PC-3 (cell line): ENCODE data around the gene KMT5B. TPM values are rescaled to one million over a fixed set of nuclear protein-coding genes. Genes with fewer than 3 reads are reported as not detected.

Source experiments
- ATAC-seq: fragments of 200-7000 bp; cut with Tn5 transposase; 2 replicates; pipeline ENCODE4 v1.9.1; 2020; ENCODE audit warnings: mild to moderate bottlenecking, moderate library complexity
- BruUV-seq: library from RNA; stranded (reverse); fragments of 400-500 nt; replicated peaks from 2 replicates; lab custom pipeline; 2021; lab: Mats Ljungman, UMichigan
- CTCF ChIA-PET: fragments of 300-600 bp; sonication (Branson Sonifier 250); formaldehyde crosslinking; loops from one replicate; lab custom pipeline; 2022; ENCODE audit warnings: antibody characterized with exemption; lab: Charles Lee
- POLR2A ChIA-PET: fragments of 300-600 bp; sonication (Branson Sonifier 250); formaldehyde crosslinking; loops from one replicate; lab custom pipeline; 2022; ENCODE audit warnings: antibody characterized with exemption; ENCODE audit not compliant: unreplicated experiment; lab: Charles Lee
- DNase-seq: peaks from one replicate; pipeline ENCODE4 v3.0.0-alpha.2; 2015
- H2AFZ ChIP-seq: fragments of 300-600 bp; sonication (generic); 2 replicates; pipeline ENCODE4 v1.6.0; 2016; ENCODE audit warnings: antibody characterized with exemption, low read length
- H3F3A ChIP-seq: fragments of 300-600 bp; sonication (generic); one replicate; pipeline ENCODE4 v1.6.0; 2017; ENCODE audit warnings: antibody characterized with exemption, low read length, control low read depth, mild to moderate bottlenecking; ENCODE audit not compliant: unreplicated experiment
- H3K27ac ChIP-seq: fragments of 300-600 bp; sonication (generic); 2 replicates; pipeline ENCODE4 v1.5.1; 2016; ENCODE audit warnings: mild to moderate bottlenecking, low read length
- H3K27me3 ChIP-seq: fragments of 300-600 bp; sonication (generic); 2 replicates; pipeline ENCODE4 v1.6.1; 2016; ENCODE audit warnings: low read length, mixed read lengths
- H3K36me3 ChIP-seq: fragments of 300-600 bp; sonication (generic); 2 replicates; pipeline ENCODE4 v1.6.1; 2016; ENCODE audit warnings: low read depth, mixed run types, low read length, mixed read lengths
- H3K4me1 ChIP-seq: fragments of 300-600 bp; sonication (generic); 2 replicates; pipeline ENCODE4 v1.5.1; 2016; ENCODE audit warnings: low read length; ENCODE audit not compliant: insufficient read depth
- H3K4me2 ChIP-seq: fragments of 300-600 bp; sonication (generic); 2 replicates; pipeline ENCODE4 v1.6.0; 2016; ENCODE audit warnings: low read length
- H3K4me3 ChIP-seq: fragments of 300-600 bp; sonication (generic); 2 replicates; pipeline ENCODE4 v1.5.1; 2016; ENCODE audit warnings: mild to moderate bottlenecking, low read length, mixed read lengths
- H3K79me2 ChIP-seq: fragments of 300-600 bp; sonication (generic); 2 replicates; pipeline ENCODE4 v1.6.1; 2017; ENCODE audit warnings: low read length, mixed read lengths
- H3K9ac ChIP-seq: fragments of 300-600 bp; sonication (generic); 2 replicates; pipeline ENCODE4 v1.6.0; 2016; ENCODE audit warnings: mild to moderate bottlenecking, low read length
- H3K9me2 ChIP-seq: fragments of 300-600 bp; sonication (generic); replicated peaks from 2 replicates; pipeline ENCODE4 v1.6.1; 2016; ENCODE audit warnings: mixed run types, low read length, mixed read lengths
- H3K9me3 ChIP-seq: fragments of 300-600 bp; sonication (generic); 2 replicates; pipeline ENCODE4 v1.6.1; 2016; ENCODE audit warnings: low read length, mixed read lengths
- H4K20me1 ChIP-seq: fragments of 300-600 bp; sonication (generic); 2 replicates; pipeline ENCODE4 v1.6.1; 2016; ENCODE audit warnings: low read length, mixed read lengths
- CTCF ChIP-seq: fragments of 300-600 bp; sonication (generic); conservative IDR thresholded peaks from 2 replicates; pipeline ENCODE4 v1.5.1; 2017; ENCODE audit warnings: antibody characterized with exemption, low read depth, mild to moderate bottlenecking, low read length
- EZH2 ChIP-seq: fragments of 300-600 bp; sonication (generic); IDR thresholded peaks from one replicate; pipeline ENCODE4 v1.6.1; 2017; ENCODE audit warnings: antibody characterized with exemption, mild to moderate bottlenecking, low read length; ENCODE audit not compliant: unreplicated experiment
- EZH2phosphoT487 ChIP-seq: fragments of 300-600 bp; sonication (generic); IDR thresholded peaks from 2 replicates; pipeline ENCODE4 v1.6.1; 2018; ENCODE audit warnings: mild to moderate bottlenecking, antibody characterized with exemption, low read length, borderline replicate concordance
- intact Hi-C: fragments of 100-400 bp; cut with micrococcal nuclease; formaldehyde crosslinking; loops from 2 replicates; pipeline ENCODE4 v1.9.0; 2023
- total RNA-seq: library from RNA; depleted of rRNA; stranded (reverse); fragments of >200 nt; gene quantifications from 2 replicates; pipeline ENCODE4 v1.2.3, GENCODE V29; 2014

The KMT5B gene
- total RNA-seq, 1 experiment from 2014 or later = 19.0 TPM

- Histone ChIP-seq H3K27ac (no peak overlapping the region), H3K9ac (no peak overlapping the region), H3K27me3 (no peaks in the 10 kb centered on the region), H3K79me2 (peaks cover 98% of the 10 kb centered on the region), H3K36me3 (no peaks in the 10 kb centered on the region; the same call in 1 of the 2 replicates), H3K9me2 (no peaks in the 10 kb centered on the region), H3K4me2 (no peak overlapping the region), H3K4me3 (no peak overlapping the region), H2AFZ (no peak overlapping the region), H4K20me1 (peaks cover 33% of the 10 kb centered on the region), H3F3A (no peaks in the 10 kb centered on the region), H3K9me3 (no peaks in the 10 kb centered on the region), H3K4me1 (peaks cover 10% of the 10 kb centered on the region)
- ChIA-PET CTCF (no interaction called here), POLR2A (no interaction called here)
- ATAC-seq (no peak), DNase-seq (no peak)
- no TSS peak for BruUV-seq
- intact Hi-C loops = no loop called here
- TF ChIP-seq EZH2 = no peak
- no peak for TF ChIP-seq EZH2phosphoT487
- TF ChIP-seq CTCF = no peak
Measured at GRCh38 chr11:68193018-68193417, 20.1 kb downstream of the KMT5B start.

- Histone ChIP-seq H3F3A (peaks cover 3% of the 10 kb centered on the region), H3K79me2 (peaks cover 87% of the 10 kb centered on the region), H3K9ac (no peak overlapping the region), H3K27me3 (no peaks in the 10 kb centered on the region), H3K9me2 (no peaks in the 10 kb centered on the region), H3K4me1 (peaks cover 10% of the 10 kb centered on the region), H3K9me3 (no peaks in the 10 kb centered on the region), H3K4me2 (no peak overlapping the region), H3K4me3 (no peak overlapping the region), H3K36me3 (no peaks in the 10 kb centered on the region; the same call in 1 of the 2 replicates), H3K27ac (no peak overlapping the region), H4K20me1 (peaks cover 33% of the 10 kb centered on the region), H2AFZ (no peak overlapping the region)
- TF ChIP-seq EZH2phosphoT487 = no peak
- TF ChIP-seq CTCF = no peak
- no peak for TF ChIP-seq EZH2
- DNase-seq (peak; percentile 61), ATAC-seq (peak; percentile 91)
- ChIA-PET POLR2A (no interaction called here), CTCF (no interaction called here)
- BruUV-seq = no TSS peak
- intact Hi-C loops = no loop called here
Measured at GRCh38 chr11:68191661-68192579, 21.2 kb downstream of the KMT5B start.

- no peak for ATAC-seq
- ChIA-PET POLR2A (no interaction called here), CTCF (no interaction called here)
- Histone ChIP-seq H3F3A (peaks cover 3% of the 10 kb centered on the region), H3K9ac (no peak overlapping the region), H3K36me3 (peaks cover 7% of the 10 kb centered on the region), H3K4me1 (peaks cover 10% of the 10 kb centered on the region), H3K4me2 (no peak overlapping the region), H3K27ac (no peak overlapping the region), H3K9me3 (no peaks in the 10 kb centered on the region), H3K4me3 (no peak overlapping the region), H4K20me1 (peaks cover 27% of the 10 kb centered on the region), H2AFZ (no peak overlapping the region), H3K79me2 (peaks cover 67% of the 10 kb centered on the region), H3K9me2 (no peaks in the 10 kb centered on the region), H3K27me3 (no peaks in the 10 kb centered on the region)
- BruUV-seq = no TSS peak
- no peak for DNase-seq
- TF ChIP-seq CTCF (no peak), EZH2 (no peak), EZH2phosphoT487 (no peak)
- intact Hi-C loops = no loop called here
Measured at GRCh38 chr11:68189888-68190287, 23.2 kb downstream of the KMT5B start.
